HL-60 (cell line): ENCODE data around the gene TMEM121.

Experiments
- DNase-seq, 2 experiments: peaks; one replicate each; pipeline ENCODE4 v3.0.0-alpha.2; 2010 to 2020; ENCODE audit warnings: low read depth in 1 of 2, low spot score in 1 of 2
- H3K27ac ChIP-seq: fragments of 250-450 bp; sonication (Bioruptor Pico); replicated peaks from 2 replicates; pipeline ENCODE4 v1.5.1; 2020; ENCODE audit warnings: mild to moderate bottlenecking, moderate library complexity
- H3K27me3 ChIP-seq: fragments of 250-450 bp; sonication (Bioruptor Pico); 2 replicates; pipeline ENCODE4 v1.5.1; 2021; ENCODE audit warnings: mild to moderate bottlenecking, moderate library complexity; ENCODE audit not compliant: insufficient read depth, poor library complexity, severe bottlenecking
- H3K4me3 ChIP-seq: replicated peaks from 2 replicates; pipeline ENCODE4 v1.5.1; 2011; ENCODE audit warnings: mild to moderate bottlenecking, control low read depth, low read length; ENCODE audit not compliant: insufficient read depth
- GABPA ChIP-seq: IDR thresholded peaks from 2 replicates; pipeline ENCODE4 v1.6.1; 2012; ENCODE audit warnings: low read depth
- POLR2AphosphoS5 ChIP-seq: IDR thresholded peaks from 2 replicates; pipeline ENCODE4 v1.6.1; 2012; ENCODE audit warnings: low read depth
- SPI1 ChIP-seq: IDR thresholded peaks from 2 replicates; pipeline ENCODE4 v1.6.1; 2012; ENCODE audit warnings: low read depth, mild to moderate bottlenecking, borderline replicate concordance
- TF ChIP-seq, protein P1 (sequence below): IDR thresholded peaks from 2 replicates; pipeline ENCODE4 v1.6.1; 2012; ENCODE audit warnings: low read depth; ENCODE audit not compliant: insufficient replicate concordance
- TF ChIP-seq, protein P2 (sequence below): IDR thresholded peaks from one replicate; pipeline ENCODE4 v1.5.1; 2011; ENCODE audit warnings: low read length, control low read depth, inconsistent platforms; ENCODE audit not compliant: insufficient read depth

The TMEM121 gene

DNA sequence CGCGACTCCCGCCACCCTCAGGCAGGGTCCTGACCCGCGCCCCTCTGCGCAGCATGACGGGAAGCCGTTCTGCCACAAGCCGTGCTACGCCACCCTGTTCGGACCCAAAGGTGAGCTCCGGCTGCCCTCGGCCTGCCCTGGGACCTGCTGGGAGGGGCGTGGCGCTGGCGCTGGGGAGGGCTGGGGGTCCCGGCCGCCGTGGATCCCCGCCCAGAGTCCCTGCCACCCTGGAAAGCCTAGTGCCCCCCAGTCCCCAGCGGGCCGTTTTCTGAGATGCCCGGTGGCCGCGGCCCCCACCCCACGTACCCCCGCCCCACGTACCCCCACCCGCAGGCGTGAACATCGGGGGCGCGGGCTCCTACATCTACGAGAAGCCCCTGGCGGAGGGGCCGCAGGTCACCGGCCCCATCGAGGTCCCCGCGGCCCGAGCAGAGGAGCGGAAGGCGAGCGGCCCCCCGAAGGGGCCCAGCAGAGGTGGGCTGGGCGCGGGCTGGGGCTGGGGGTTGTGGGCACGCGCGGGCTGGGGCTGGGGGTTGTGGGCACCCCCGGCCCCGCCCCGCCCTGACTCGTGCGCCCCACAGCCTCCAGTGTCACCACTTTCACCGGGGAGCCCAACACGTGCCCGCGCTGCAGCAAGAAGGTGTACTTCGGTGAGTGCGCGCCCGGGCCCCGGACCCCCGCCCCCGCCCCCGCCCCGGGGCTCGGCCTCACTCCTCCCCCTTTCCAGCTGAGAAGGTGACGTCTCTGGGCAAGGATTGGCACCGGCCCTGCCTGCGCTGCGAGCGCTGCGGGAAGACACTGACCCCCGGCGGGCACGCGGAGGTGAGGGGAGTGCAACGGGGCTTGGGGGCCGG lies 47.8 kb upstream of the TMEM121 start:
- Histone ChIP-seq H3K27me3 (peaks cover 39% of the 10 kb centered on the region), H3K4me3 (no peak overlapping the region), H3K27ac (no peak overlapping the region)
- no peak for DNase-seq
- TF ChIP-seq, protein P1, sequence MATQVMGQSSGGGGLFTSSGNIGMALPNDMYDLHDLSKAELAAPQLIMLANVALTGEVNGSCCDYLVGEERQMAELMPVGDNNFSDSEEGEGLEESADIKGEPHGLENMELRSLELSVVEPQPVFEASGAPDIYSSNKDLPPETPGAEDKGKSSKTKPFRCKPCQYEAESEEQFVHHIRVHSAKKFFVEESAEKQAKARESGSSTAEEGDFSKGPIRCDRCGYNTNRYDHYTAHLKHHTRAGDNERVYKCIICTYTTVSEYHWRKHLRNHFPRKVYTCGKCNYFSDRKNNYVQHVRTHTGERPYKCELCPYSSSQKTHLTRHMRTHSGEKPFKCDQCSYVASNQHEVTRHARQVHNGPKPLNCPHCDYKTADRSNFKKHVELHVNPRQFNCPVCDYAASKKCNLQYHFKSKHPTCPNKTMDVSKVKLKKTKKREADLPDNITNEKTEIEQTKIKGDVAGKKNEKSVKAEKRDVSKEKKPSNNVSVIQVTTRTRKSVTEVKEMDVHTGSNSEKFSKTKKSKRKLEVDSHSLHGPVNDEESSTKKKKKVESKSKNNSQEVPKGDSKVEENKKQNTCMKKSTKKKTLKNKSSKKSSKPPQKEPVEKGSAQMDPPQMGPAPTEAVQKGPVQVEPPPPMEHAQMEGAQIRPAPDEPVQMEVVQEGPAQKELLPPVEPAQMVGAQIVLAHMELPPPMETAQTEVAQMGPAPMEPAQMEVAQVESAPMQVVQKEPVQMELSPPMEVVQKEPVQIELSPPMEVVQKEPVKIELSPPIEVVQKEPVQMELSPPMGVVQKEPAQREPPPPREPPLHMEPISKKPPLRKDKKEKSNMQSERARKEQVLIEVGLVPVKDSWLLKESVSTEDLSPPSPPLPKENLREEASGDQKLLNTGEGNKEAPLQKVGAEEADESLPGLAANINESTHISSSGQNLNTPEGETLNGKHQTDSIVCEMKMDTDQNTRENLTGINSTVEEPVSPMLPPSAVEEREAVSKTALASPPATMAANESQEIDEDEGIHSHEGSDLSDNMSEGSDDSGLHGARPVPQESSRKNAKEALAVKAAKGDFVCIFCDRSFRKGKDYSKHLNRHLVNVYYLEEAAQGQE: no peak
- no peak for TF ChIP-seq SPI1
- TF ChIP-seq POLR2AphosphoS5: no peak
- TF ChIP-seq, protein P2, sequence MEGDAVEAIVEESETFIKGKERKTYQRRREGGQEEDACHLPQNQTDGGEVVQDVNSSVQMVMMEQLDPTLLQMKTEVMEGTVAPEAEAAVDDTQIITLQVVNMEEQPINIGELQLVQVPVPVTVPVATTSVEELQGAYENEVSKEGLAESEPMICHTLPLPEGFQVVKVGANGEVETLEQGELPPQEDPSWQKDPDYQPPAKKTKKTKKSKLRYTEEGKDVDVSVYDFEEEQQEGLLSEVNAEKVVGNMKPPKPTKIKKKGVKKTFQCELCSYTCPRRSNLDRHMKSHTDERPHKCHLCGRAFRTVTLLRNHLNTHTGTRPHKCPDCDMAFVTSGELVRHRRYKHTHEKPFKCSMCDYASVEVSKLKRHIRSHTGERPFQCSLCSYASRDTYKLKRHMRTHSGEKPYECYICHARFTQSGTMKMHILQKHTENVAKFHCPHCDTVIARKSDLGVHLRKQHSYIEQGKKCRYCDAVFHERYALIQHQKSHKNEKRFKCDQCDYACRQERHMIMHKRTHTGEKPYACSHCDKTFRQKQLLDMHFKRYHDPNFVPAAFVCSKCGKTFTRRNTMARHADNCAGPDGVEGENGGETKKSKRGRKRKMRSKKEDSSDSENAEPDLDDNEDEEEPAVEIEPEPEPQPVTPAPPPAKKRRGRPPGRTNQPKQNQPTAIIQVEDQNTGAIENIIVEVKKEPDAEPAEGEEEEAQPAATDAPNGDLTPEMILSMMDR: no peak
- no peak for TF ChIP-seq GABPA

DNA sequence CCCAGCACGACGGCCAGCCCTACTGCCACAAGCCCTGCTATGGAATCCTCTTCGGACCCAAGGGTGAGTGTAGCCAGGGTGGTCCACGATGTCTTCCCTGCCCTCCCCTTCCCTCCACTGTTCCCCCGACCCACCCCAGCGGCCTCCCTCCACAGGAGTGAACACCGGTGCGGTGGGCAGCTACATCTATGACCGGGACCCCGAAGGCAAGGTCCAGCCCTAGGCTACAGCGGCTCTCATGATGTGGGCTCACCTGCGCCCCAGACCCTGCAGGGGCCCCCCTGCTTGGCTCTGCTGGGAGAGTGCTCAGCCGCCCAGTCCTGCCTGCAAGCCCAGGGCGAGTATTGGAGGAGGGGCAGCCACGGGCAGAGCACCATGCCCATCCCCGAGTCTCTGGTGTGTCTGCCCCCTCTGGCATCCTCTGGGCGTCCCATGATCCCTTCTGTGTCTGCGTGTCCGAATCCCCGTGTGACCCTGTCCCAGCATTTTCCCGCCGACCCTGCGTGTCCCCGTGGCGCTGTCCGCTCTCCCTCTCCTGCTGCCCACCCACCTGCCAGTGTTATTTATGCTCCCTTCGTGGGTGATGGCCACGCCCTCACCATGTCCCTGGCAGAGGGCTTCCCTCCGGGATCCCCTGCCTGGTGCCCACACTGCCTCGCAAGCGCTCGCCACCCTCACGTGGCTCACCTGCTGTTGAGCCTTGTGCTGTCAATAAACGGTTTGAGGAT lies 46.8 kb upstream of the TMEM121 start:
- TF ChIP-seq SPI1: no peak
- TF ChIP-seq, protein P1: no peak
- TF ChIP-seq POLR2AphosphoS5: no peak
- TF ChIP-seq, protein P2: no peak
- no peak for TF ChIP-seq GABPA
- DNase-seq: no peak
- no peak overlapping the region for H3K4me3 ChIP-seq
- H3K27me3 ChIP-seq: peaks cover 33% of the 10 kb centered on the region
- no peak overlapping the region for H3K27ac ChIP-seq

DNA sequence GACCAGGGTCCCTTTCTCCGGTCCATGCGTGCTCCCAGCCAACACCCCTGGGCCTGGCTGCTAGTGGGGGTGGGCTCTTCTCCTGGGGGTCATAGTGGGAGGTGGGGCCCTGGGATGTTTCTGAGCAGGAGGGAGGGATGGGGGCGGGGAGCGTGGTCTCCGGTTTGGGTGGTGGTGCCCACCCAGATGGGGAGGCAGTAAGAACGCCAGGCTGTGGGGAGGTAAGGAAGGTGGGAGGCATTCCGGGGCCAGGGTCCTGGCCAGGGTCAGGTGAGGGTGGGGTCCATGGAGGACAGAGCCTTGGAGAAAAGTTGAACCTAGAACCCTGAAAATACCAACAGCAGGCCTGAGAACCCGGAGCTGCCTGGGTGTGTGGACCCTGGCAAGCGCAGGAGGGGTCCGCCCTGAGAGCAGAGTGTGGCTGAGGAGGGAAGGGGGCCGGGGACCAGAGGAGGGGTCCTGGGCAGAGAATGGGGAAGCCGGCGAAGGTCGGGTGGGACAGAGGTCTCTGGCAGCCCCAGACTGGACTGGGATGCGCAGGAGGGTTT lies 46.1 kb upstream of the TMEM121 start:
- Histone ChIP-seq H3K27ac (no peak overlapping the region), H3K4me3 (no peak overlapping the region), H3K27me3 (peaks cover 28% of the 10 kb centered on the region)
- DNase-seq: no peak
- TF ChIP-seq SPI1: no peak
- no peak for TF ChIP-seq GABPA
- TF ChIP-seq, protein P2: no peak
- no peak for TF ChIP-seq POLR2AphosphoS5
- TF ChIP-seq, protein P1: no peak
